Retinal pigment epithelial cell (primary cell): ENCODE results near the gene MAGI2.

Experiments
- DNase-seq: peaks from one replicate; pipeline ENCODE4 v3.0.0-alpha.2; 2010; ENCODE audit warnings: low read depth
- H3K4me3 ChIP-seq: 2 replicates; pipeline ENCODE4 v1.5.1; 2011; ENCODE audit warnings: mild to moderate bottlenecking, low read length, control low read depth, moderate library complexity
- TF ChIP-seq, protein P1 (sequence below): conservative IDR thresholded peaks from 2 replicates; pipeline ENCODE4 v1.5.1; 2011; ENCODE audit warnings: low read depth, low read length, control low read depth, inconsistent platforms

The MAGI2 gene

DNA sequence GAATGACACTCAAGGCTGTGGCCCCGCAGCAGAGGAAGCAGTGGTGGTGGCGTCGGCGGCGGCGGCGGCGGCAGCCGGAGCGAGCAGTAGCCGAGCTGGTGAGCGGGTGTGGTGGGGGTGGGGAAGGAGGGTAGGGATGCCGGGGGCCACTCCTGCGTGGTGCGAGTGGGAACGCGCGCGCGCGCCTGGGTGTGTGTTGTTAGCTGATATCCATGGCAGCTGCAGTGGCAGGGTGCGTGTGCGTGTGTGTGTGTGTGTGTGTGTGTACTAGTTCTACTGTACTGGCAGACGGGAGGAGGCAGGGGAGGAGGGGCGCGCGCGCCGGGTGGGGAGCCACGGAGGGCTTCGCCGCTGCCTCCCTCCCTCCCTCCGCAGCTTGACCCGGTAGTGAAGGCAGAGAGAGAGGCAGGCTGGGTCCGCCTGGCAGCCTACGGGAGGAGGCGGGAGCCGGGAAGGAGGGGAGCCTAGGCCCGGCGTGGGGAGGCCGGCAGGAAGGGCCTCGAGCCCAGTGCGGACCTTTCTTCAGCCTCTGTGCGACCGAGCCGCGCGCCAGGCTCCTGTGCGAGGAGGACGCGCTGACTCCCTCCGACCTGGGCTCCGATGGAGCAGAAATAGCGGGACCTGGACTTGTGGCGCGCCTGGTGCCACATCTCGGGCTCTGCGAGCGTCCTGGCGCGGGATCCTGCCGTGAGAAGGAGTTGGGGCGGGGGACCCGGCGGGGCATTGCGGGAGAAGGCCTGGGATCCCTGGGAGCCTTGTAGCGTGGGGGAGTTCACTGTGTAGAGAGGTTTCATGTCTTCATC lies at the start of gene MAGI2:
Gene MAGI2, minus strand, starts transcription at position 110 of the 803 bp plus-strand sequence. CDS start 347 bp downstream, outside the sequence.
- TF ChIP-seq, protein P1, sequence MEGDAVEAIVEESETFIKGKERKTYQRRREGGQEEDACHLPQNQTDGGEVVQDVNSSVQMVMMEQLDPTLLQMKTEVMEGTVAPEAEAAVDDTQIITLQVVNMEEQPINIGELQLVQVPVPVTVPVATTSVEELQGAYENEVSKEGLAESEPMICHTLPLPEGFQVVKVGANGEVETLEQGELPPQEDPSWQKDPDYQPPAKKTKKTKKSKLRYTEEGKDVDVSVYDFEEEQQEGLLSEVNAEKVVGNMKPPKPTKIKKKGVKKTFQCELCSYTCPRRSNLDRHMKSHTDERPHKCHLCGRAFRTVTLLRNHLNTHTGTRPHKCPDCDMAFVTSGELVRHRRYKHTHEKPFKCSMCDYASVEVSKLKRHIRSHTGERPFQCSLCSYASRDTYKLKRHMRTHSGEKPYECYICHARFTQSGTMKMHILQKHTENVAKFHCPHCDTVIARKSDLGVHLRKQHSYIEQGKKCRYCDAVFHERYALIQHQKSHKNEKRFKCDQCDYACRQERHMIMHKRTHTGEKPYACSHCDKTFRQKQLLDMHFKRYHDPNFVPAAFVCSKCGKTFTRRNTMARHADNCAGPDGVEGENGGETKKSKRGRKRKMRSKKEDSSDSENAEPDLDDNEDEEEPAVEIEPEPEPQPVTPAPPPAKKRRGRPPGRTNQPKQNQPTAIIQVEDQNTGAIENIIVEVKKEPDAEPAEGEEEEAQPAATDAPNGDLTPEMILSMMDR, result no peak
- H3K4me3 ChIP-seq, result peak within 1 kb of the TSS; percentile 89
- DNase-seq, result no peak

DNA sequence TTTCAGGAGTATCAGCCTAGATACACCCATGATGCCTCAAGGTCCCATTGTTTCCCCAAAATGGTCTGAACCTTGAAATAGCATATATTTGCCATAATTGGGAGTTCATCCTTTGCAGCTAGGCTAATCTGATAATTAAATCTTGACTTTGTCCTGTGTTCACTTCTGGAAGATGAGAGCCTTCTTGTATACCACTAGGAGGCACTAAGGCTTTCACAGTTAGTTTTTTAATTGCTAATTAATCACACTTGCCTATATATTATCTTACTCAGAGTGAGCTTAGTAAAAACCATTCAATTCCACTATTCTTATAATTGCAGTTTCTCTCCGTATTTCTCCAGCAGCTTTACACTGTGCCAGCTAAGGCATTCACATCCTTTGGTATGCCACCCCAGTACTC lies 48.7 kb upstream of the MAGI2 start:
- TF ChIP-seq, protein P1, result peak; percentile 45
- no peak for DNase-seq
- no peak overlapping the region for H3K4me3 ChIP-seq

DNA sequence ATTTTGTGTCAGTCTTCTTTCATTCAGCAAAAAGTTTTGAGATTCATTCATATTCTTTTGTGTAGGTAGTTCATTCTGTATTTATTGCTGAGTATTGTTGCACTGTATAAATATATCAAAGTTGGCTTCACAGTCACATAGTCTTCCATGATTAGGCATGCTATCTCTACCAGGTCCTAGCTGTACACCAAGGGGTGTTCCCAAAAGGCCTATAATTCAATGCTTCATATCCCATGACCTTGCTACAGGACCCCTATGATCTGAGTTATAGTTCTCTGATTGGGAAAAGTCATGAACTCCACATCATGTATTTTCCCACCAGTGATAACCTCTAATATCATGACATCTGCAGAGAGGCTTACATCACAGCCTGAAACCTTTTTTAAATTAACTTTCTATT lies 47.3 kb upstream of the MAGI2 start:
- DNase-seq, result no peak
- H3K4me3 ChIP-seq, result no peak overlapping the region
- TF ChIP-seq, protein P1, result no peak

DNA sequence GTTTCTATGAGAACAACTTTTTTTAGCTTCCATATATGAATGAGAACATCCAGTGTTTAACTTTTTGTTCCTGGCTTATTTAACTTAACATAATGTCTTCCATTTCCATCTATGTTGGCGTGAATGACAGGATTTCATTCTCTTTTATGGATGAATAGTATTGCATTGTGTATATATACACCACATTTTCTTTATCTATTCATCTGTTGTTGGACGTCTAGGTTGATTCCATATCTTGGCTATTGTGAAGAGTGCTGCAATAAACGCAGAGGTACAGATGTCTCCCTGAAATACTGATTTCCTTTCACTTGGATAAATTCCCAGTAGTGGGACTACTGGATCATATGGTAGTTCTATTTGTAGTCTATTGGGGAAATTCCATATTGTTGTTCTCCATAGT lies 44.3 kb upstream of the MAGI2 start:
- TF ChIP-seq, protein P1, result no peak

DNA sequence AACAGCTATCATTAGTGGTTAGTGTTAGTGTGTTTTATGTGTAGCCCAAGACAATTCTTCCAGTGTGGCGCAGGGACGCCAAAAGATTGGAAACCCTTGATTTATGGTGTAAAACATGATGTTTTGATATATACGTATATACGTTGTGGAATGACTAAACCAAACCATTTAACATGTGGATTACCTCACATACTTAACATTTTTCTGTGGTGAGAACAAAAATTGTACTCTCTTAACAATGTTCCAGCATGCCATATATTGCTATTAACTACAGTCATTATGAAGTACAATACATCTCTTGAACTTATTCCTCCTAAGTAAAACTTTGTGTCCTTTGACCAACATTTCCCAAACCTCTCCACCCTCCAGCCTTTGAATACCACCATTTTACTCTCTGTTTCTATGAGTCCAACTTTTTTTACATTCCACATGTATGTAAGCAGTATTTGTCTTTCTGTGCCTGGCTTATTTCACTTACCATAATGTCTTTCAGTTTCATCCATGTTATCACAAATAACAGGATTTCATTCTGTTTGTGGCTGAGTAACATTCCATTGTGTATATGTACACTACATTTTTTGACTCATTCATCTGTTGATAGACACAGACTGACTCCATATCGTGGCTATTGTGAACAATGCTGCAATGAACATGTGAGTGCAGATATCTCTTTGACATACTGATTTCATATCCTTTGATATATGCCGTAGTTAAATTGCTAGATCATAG lies 42.2 kb upstream of the MAGI2 start:
- peak; percentile 63 for DNase-seq
- TF ChIP-seq, protein P1, result no peak
- no peak overlapping the region for H3K4me3 ChIP-seq

More for the DNA sequence above, 44.3 kb upstream of the MAGI2 start:
- no peak for DNase-seq
- no peak overlapping the region for H3K4me3 ChIP-seq

DNA sequence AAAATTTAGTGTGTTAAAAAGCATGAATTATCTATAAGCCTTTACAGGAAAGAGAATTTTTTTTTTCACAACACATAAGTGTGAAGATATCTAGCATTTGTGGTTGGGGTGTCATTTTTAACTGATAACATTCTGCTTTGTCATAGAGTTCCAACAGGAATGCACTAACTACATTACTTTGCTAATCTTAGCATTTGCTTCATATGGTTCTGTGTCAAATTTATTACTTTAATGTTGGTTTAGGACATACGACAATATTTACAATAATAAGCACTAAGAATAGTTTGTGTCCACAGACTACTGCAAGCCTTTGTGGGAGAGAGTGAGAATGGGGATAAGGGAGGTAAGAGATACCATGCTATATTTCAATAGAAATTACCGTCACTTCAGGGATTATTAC lies 40.6 kb upstream of the MAGI2 start:
- TF ChIP-seq, protein P1, result no peak
- H3K4me3 ChIP-seq, result no peak overlapping the region
- no peak for DNase-seq
